ENCODE results near the gene RPL7L1.

RPL7L1 gene

GRCh38 chr6:42846505-42846904, 32.9 kb upstream of the RPL7L1 start:
- TF ChIP-seq, protein P1, sequence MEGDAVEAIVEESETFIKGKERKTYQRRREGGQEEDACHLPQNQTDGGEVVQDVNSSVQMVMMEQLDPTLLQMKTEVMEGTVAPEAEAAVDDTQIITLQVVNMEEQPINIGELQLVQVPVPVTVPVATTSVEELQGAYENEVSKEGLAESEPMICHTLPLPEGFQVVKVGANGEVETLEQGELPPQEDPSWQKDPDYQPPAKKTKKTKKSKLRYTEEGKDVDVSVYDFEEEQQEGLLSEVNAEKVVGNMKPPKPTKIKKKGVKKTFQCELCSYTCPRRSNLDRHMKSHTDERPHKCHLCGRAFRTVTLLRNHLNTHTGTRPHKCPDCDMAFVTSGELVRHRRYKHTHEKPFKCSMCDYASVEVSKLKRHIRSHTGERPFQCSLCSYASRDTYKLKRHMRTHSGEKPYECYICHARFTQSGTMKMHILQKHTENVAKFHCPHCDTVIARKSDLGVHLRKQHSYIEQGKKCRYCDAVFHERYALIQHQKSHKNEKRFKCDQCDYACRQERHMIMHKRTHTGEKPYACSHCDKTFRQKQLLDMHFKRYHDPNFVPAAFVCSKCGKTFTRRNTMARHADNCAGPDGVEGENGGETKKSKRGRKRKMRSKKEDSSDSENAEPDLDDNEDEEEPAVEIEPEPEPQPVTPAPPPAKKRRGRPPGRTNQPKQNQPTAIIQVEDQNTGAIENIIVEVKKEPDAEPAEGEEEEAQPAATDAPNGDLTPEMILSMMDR (IDR thresholded peaks at IDR 0.05; ENCODE audit: unreplicated experiment in 3 of 3): no peak
- Mint-ChIP-seq H3K9me3 (no peaks in the 10 kb centered on the region), H3K27me3 (ENCODE audit: low read depth) (no peaks in the 10 kb centered on the region), H3K36me3 (ENCODE audit: low read depth) (peaks cover 19% of the 10 kb centered on the region), H3K27ac (no peak overlapping the region), H3K4me3 (no peak overlapping the region), H3K4me1 (peaks cover 14% of the 10 kb centered on the region)

GRCh38 chr6:42848700-42849099, 30.7 kb upstream of the RPL7L1 start:
- Mint-ChIP-seq H3K4me3 (no peak overlapping the region), H3K27me3 (ENCODE audit: low read depth) (no peaks in the 10 kb centered on the region), H3K36me3 (ENCODE audit: low read depth) (peaks cover 13% of the 10 kb centered on the region), H3K9me3 (no peaks in the 10 kb centered on the region), H3K27ac (no peak overlapping the region), H3K4me1 (peaks cover 11% of the 10 kb centered on the region)
- TF ChIP-seq, protein P1 (IDR thresholded peaks at IDR 0.05; ENCODE audit: unreplicated experiment in 3 of 3): no peak

- Mint-ChIP-seq H3K4me1 (peaks cover 5% of the 10 kb centered on the region), H3K27me3 (ENCODE audit: low read depth) (no peaks in the 10 kb centered on the region), H3K9me3 (no peaks in the 10 kb centered on the region), H3K27ac (no peak overlapping the region), H3K4me3 (no peak overlapping the region), H3K36me3 (ENCODE audit: low read depth) (peaks cover 14% of the 10 kb centered on the region)
- TF ChIP-seq, protein P1 (IDR thresholded peaks at IDR 0.05; ENCODE audit: unreplicated experiment in 3 of 3): no peak
Measured at GRCh38 chr6:42851599-42851998, 27.8 kb upstream of the RPL7L1 start.

DNA sequence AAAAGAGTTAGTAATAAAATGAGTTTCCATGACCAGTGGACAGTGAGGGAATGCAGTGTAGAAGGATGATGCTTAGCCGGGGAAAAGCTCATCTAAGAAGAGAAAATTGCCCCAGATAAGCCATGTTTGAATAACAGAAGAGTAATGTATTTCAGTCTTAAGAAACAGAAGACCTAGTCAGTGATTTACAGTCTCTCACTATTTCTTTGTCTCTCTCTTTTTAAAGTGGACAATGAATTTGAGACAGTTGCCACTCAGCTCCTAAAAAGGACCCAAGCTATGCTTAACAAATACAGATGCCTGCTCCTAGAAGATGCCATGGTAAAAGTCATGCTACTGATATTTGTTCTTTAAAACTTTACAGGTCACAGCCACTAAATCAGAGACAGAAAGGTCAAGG, 19.4 kb upstream of the RPL7L1 start:
- Mint-ChIP-seq H3K27me3 (ENCODE audit: low read depth) (no peaks in the 10 kb centered on the region), H3K4me1 (no peaks in the 10 kb centered on the region), H3K36me3 (ENCODE audit: low read depth) (peaks cover 49% of the 10 kb centered on the region), H3K9me3 (no peaks in the 10 kb centered on the region), H3K4me3 (no peak overlapping the region), H3K27ac (no peak overlapping the region)
- TF ChIP-seq, protein P1 (IDR thresholded peaks at IDR 0.05; ENCODE audit: unreplicated experiment in 3 of 3): no peak

DNA sequence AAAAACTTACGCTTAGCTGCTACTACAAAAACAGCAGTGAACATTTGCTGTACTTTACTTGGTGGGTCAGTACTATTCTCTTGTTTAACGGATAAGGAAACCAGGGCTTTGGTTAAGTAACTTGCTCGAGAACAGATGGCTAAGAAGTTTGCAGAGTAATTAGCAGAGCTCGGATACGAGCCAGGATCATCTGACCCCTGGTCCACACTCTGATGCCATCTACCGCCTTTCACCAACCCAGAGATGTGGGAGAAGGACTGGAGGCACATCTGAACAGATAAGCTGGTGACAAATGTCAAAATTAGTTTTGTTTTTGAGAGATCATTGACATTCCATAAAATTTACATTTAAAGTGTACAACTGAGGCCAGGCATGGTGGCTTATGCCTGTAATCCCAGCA, 18.9 kb upstream of the RPL7L1 start:
- no peaks in the 10 kb centered on the region for H3K9me3 Mint-ChIP-seq
- H3K27me3 Mint-ChIP-seq (ENCODE audit: low read depth): no peaks in the 10 kb centered on the region
- H3K27ac Mint-ChIP-seq: no peak overlapping the region
- TF ChIP-seq, protein P1 (IDR thresholded peaks at IDR 0.05; ENCODE audit: unreplicated experiment in 3 of 3): no peak
- peaks cover 51% of the 10 kb centered on the region for H3K36me3 Mint-ChIP-seq (ENCODE audit: low read depth)
- H3K4me1 Mint-ChIP-seq: no peaks in the 10 kb centered on the region
- no peak overlapping the region for H3K4me3 Mint-ChIP-seq

DNA sequence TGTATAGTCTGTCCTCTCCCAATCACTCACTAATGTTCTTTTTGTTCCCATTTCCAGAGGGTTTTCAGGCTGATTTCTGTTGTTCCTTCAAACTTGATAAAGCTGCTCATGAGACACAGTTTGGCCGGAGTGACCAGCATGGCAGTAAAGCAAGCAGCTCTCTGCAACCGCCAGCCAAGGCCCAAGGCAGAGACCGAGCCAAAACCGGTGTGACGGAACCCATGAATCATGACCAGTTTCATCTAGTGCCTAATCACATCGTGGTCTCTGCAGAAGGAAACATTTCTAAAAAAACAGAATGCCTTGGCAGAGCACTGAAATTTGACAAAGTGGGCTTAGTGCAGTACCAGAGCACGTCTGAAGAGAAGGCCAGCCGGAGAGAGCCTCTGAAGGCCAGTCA, 14.8 kb upstream of the RPL7L1 start:
- no peaks in the 10 kb centered on the region for H3K9me3 Mint-ChIP-seq
- H3K4me3 Mint-ChIP-seq: no peak overlapping the region
- no peak overlapping the region for H3K27ac Mint-ChIP-seq
- H3K4me1 Mint-ChIP-seq: no peaks in the 10 kb centered on the region
- no peaks in the 10 kb centered on the region for H3K27me3 Mint-ChIP-seq (ENCODE audit: low read depth)
- TF ChIP-seq, protein P1 (IDR thresholded peaks at IDR 0.05; ENCODE audit: unreplicated experiment in 3 of 3): no peak
- H3K36me3 Mint-ChIP-seq (ENCODE audit: low read depth): peaks cover 51% of the 10 kb centered on the region
